Measurements from ENCODE around the gene MEIOB. TPM values are rescaled to one million over a fixed set of nuclear protein-coding genes. Genes with fewer than 3 reads are reported as not detected.
"Not testable (repeated sequence)": the region's sequence is repeated elsewhere in the genome, so short reads cannot be mapped to it uniquely, and the experiment has no call there.

Gene MEIOB
- total RNA-seq, 1 donor = not detected

DNA sequence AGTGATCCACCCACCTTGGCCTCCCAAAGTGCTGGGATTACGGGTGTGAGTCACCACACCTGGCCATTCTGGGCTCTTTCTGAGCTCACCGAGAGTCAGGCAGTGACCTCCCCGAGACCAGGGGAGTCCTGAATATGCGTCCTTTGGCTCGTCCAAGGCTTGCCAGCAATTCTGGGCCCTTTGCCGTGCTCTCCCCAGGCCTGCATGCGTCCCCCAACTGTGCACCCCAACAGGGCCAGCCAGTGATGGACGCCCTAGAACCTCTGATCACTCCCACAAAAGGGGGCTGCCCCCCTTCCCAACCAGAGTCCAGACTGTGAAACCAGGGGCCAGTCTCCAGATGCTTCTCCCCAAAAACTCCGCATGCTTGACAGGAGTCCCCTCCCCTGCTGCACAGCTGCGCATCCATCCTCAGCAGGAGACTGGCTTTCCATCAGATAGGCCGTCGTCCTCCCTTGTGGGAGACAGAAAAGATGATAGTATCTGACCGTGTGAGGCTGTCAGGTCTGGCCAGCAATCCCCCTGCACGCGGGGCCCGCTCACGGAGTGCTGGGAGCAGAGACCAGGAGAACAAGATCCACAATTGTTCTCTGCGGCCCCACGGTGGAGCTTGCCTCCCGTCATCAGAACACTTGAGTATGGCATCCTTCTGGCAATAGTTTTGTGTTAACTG lies 30.7 kb upstream of the MEIOB start:
- Histone ChIP-seq H3K4me3 (ENCODE audit: insufficient read depth, low read length) (no peak overlapping the region), H3K27me3 (ENCODE audit: insufficient read depth, low read length) (peaks cover 31% of the 10 kb centered on the region)
- DNase-seq (ENCODE audit: insufficient read length, low spot score, missing footprints) = peak; percentile 61

DNA sequence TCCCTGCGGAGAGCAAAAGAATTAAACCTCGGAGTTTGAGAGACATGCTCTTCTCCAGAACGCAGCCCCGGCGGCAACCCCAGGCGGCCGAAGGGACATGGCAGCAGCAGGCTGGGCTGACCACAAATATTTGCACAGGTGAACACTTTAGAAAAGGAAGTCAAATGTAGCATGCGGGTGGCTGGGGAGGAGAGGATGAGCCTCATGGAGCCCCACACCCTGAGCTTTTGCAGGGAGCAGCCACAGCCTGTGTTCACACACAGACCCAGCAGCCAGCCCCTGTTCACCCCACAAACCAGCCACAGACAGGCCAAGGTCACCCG lies 28.4 kb upstream of the MEIOB start:
- TF ChIP-seq, protein P1, sequence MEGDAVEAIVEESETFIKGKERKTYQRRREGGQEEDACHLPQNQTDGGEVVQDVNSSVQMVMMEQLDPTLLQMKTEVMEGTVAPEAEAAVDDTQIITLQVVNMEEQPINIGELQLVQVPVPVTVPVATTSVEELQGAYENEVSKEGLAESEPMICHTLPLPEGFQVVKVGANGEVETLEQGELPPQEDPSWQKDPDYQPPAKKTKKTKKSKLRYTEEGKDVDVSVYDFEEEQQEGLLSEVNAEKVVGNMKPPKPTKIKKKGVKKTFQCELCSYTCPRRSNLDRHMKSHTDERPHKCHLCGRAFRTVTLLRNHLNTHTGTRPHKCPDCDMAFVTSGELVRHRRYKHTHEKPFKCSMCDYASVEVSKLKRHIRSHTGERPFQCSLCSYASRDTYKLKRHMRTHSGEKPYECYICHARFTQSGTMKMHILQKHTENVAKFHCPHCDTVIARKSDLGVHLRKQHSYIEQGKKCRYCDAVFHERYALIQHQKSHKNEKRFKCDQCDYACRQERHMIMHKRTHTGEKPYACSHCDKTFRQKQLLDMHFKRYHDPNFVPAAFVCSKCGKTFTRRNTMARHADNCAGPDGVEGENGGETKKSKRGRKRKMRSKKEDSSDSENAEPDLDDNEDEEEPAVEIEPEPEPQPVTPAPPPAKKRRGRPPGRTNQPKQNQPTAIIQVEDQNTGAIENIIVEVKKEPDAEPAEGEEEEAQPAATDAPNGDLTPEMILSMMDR (IDR thresholded peaks at IDR 0.05; ENCODE audit: extremely low read depth, low read depth, low read length) = no peak
- no peaks in the 10 kb centered on the region for H3K4me1 ChIP-seq (ENCODE audit: insufficient read depth, low read length)
- H3K4me2 ChIP-seq (ENCODE audit: insufficient read depth, low read length) = no peak overlapping the region
- no peaks in the 10 kb centered on the region for H3K36me3 ChIP-seq (ENCODE audit: insufficient read depth, low read length)
- no peaks in the 10 kb centered on the region for H3K9me3 ChIP-seq (ENCODE audit: low read depth, low read length)
- H3K79me2 ChIP-seq (ENCODE audit: insufficient read depth, low read length) = no peaks in the 10 kb centered on the region
- H2AFZ ChIP-seq (ENCODE audit: low read length) = no peak overlapping the region
- no peaks in the 10 kb centered on the region for H4K20me1 ChIP-seq (ENCODE audit: insufficient read depth, low read length)
- H3K4me3 ChIP-seq (ENCODE audit: insufficient read depth, low read length) = no peak overlapping the region
- peaks cover 21% of the 10 kb centered on the region for H3K27me3 ChIP-seq (ENCODE audit: insufficient read depth, low read length)
- H3K27ac ChIP-seq (ENCODE audit: low read depth, low read length) = no peak overlapping the region
- no peak for DNase-seq (ENCODE audit: insufficient read length, low spot score, missing footprints)

More for the DNA sequence above, 30.7 kb upstream of the MEIOB start:
- H2AFZ ChIP-seq (ENCODE audit: low read length) = no peak overlapping the region
- H3K4me2 ChIP-seq (ENCODE audit: insufficient read depth, low read length) = no peak overlapping the region
- H4K20me1 ChIP-seq (ENCODE audit: insufficient read depth, low read length) = no peaks in the 10 kb centered on the region
- H3K4me1 ChIP-seq (ENCODE audit: insufficient read depth, low read length) = no peaks in the 10 kb centered on the region
- H3K36me3 ChIP-seq (ENCODE audit: insufficient read depth, low read length) = no peaks in the 10 kb centered on the region
- H3K27ac ChIP-seq (ENCODE audit: low read depth, low read length) = no peak overlapping the region
- H3K79me2 ChIP-seq (ENCODE audit: insufficient read depth, low read length) = no peaks in the 10 kb centered on the region
- H3K9me3 ChIP-seq (ENCODE audit: low read depth, low read length) = no peaks in the 10 kb centered on the region
- TF ChIP-seq, protein P1 (IDR thresholded peaks at IDR 0.05; ENCODE audit: extremely low read depth, low read depth, low read length) = no peak

DNA sequence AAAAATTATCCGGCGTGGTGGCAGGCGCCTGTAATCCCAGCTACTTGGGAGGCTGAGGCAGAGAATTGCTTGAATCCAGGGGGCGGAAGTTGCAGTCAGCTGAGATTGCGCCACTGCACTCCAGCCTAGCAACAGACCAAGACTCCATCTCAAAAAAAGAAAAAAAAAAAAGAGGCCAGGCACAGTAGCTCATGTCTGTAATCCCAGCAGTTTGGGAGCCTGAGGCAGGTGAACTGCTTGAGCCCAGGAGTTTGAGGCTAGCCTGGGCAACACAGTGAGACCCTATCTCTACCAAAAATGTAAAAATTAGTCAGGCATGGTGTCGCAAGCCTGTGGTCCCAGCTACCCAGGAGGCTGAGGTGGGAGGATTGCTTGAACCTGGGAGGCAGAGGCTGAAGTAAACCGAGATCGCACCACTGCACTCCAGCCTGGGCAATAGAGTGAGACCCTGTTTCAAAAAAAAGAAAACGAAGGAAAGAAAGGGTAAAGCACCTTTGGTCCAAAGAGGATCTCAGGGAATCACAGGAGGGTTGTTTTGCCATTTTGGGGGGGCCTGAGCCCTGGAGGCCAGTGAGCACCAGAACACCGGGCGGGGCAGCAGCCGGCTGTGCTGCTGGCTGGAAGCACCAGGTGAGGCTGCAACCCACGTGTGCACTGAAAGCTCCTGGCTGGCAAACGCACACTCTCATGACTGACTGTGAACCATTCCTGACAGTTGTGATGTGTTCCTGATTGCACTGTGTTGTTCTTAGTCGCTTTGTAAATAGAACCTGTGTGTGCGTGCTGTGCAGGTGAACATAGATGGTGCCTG lies 27.9 kb upstream of the MEIOB start:
- Histone ChIP-seq H2AFZ (ENCODE audit: low read length) (no peak overlapping the region), H3K27ac (ENCODE audit: low read depth, low read length) (no peak overlapping the region), H3K4me2 (ENCODE audit: insufficient read depth, low read length) (no peak overlapping the region), H3K36me3 (ENCODE audit: insufficient read depth, low read length) (no peaks in the 10 kb centered on the region), H3K4me3 (ENCODE audit: insufficient read depth, low read length) (no peak overlapping the region), H3K9me3 (ENCODE audit: low read depth, low read length) (no peaks in the 10 kb centered on the region), H3K4me1 (ENCODE audit: insufficient read depth, low read length) (no peaks in the 10 kb centered on the region), H4K20me1 (ENCODE audit: insufficient read depth, low read length) (no peaks in the 10 kb centered on the region), H3K27me3 (ENCODE audit: insufficient read depth, low read length) (peaks cover 21% of the 10 kb centered on the region), H3K79me2 (ENCODE audit: insufficient read depth, low read length) (no peaks in the 10 kb centered on the region)
- TF ChIP-seq, protein P1 (IDR thresholded peaks at IDR 0.05; ENCODE audit: extremely low read depth, low read depth, low read length) = no peak
- DNase-seq (ENCODE audit: insufficient read length, low spot score, missing footprints) = peak; percentile 70

DNA sequence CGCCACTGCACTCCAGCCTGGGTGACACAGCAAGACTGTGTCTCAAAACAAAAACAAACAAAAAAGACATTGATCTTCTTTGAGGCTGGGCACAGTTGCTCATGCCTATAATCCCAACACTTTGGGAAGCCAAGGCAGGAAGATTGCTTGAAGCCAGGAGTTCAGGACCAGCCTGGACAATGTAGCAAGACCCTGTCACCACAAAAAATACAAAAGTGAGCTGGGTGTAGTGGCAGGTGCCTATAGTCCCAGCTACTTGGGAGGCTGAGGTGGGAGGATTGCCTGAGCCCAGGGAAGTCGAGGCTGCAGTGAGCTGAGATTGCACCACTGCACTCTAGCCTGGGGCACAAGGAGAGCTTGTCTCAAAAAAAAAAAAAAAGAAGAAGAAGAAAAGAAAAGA lies 25.7 kb upstream of the MEIOB start:
- not testable (repeated sequence) for H3K4me3 ChIP-seq (ENCODE audit: insufficient read depth, low read length); H3K9me3 ChIP-seq (ENCODE audit: low read depth, low read length); H3K79me2 ChIP-seq (ENCODE audit: insufficient read depth, low read length); H3K4me2 ChIP-seq (ENCODE audit: insufficient read depth, low read length); H3K4me1 ChIP-seq (ENCODE audit: insufficient read depth, low read length); H4K20me1 ChIP-seq (ENCODE audit: insufficient read depth, low read length); H3K27ac ChIP-seq (ENCODE audit: low read depth, low read length); H3K36me3 ChIP-seq (ENCODE audit: insufficient read depth, low read length); H2AFZ ChIP-seq (ENCODE audit: low read length); DNase-seq (ENCODE audit: insufficient read length, low spot score, missing footprints)
- H3K27me3 ChIP-seq (ENCODE audit: insufficient read depth, low read length) = peaks cover 10% of the 10 kb centered on the region
